Activated effector memory CD4-positive, alpha-beta T cell treated with anti-CD3 and anti-CD28 coated beads, Interleukin-2, amount 50 U/mL, for 16 hours (primary cell): Measurements from ENCODE around the gene PITPNC1.
"Not testable (repeated sequence)": the region's sequence is repeated elsewhere in the genome, so short reads cannot be mapped to it uniquely, and the experiment has no call there.

Experiments used
- DNase-seq: peaks from one replicate; pipeline ENCODE4 v3.0.0-alpha.2; 2020

PITPNC1 gene

DNA sequence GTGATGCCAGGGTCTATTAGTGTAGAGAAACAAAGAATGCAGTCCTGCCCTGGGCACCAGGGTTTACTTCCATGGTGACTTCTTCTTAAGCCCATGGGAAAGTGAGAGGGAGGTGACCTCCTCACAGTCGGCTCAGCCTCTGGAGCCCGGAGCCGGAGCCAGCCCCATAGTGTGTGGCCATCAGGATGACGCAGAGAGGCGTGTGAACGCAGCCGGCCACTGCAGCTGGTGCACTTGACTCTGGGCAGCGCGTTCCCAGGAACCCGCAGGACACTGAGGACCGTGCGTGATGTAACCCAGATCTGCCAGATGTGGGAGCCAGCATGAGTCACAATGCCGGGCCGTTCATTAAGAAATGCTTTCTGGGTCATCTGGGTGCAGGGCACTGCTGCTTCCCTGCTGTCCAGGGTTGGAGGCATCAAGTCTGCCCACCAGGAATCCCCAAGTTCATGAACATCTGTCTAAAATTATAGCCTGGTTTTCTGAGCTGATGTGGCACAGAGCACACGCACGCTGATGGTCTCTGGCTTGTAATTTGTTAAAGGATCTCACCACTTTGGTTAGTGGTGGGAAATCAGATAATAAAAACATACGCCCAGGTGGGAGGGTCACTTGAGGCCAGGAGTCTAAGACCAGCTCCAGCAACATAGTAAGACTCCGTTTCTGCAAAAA lies 114.1 kb downstream of the PITPNC1 start:
- no peak for DNase-seq

DNA sequence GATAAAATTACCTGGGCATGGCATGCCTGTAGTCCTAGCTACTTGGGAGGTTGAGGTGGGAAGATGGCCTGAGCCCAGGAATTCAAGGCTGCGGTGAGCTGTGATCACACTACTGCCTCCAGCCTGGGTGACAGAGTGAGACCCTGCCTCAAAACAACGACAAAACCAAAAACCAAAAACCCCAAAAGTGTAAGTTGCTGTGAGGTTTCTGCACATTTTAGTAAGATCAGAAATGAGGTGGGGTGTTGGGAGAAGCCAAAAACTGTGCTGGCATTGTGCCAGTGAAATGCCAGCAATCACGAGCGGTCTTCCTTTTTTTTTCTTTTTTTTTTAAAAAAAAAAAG lies 114.6 kb downstream of the PITPNC1 start:
- DNase-seq = no peak

DNA sequence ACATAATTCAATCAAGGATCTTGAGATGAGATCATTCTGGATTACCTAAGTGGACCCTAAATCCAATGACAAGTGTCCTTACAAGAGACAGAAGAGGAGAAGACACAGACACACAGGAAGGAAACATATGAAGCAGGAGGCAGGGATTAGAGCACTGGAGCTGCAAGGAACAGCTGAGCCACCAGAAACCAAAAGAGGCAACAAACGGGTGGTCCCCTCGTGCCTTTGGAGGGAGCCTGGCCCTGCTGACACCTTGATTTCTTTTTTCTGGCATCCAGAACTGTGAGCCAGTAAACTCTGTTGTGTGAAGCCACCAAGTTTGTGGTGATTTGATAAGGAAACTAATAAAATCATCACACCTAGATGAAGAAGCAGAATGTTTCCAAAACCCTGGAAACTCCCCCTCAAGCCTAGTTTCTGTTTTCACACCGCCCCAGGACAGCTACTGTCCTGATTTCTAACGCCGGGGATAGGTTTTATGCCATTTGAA lies 115.2 kb downstream of the PITPNC1 start:
- DNase-seq = no peak

DNA sequence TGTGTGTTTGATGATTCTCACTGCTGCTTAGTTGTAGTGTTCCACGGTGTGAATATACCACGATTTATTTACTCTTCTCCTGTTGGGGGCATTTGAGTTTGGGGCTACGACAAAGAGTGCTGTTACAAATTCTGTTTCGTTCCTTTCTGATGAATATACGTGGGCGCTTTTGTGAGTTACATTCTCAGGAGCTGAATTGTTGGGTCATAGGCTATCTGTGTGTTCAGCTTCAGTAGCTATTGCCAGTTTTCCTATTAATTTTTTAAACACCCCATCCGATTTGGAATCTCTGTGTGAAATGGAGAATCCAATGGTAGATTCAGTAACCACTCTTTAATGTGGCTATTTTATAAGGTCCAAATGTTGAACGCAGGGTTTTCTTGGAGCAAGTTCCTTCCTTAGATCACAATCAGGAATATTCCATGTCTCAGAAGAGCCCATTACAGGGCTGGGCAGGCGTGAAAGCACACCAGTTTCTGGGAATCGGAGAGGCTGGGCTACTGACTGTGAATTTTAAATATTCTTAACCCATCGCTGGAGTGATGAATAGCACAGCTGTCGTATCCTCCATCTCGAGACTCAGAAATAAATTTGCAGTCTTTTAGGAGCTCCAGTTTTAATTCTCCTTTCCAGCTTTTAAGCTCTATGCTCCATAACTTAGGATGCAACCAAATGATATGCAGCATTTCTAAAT lies 115.9 kb downstream of the PITPNC1 start:
- no peak for DNase-seq

DNA sequence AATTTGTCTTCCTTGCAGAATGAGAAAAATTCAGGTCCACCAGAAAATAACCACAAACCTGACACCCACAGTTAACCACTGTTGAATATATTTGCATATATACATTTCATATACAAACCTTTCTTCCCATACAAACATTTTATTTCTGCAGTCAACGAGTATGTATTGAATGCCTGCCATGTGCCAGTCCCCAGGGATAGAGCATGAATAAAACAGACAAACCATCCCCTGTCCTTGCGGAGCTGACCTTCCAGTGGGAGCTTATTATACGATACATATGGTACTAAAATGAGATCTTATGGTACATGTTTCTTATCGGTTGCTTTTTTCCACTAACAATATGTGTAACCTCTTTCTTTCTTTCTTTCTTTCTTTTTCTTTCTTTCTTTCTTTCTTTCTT lies 116.7 kb downstream of the PITPNC1 start:
- DNase-seq = no peak

DNA sequence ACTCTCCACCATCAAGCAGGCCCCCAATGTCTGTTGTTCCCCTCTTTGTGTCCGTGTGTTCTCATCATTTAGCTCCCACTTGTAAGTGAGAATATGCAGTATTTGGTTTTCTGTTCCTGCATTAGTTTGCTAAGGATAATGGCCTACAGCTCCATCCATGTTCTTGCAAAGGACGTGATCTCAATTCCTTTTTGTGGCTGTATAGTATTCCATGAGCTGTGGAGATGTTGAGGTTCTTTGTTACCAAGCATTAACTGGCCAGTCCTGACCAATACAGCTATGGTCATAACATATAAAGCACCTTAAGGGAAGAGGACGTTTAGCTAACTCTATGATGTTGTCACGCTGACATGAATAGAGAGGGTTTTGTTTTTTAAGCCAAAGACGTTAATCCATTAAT lies 118.5 kb downstream of the PITPNC1 start:
- DNase-seq = not testable (repeated sequence)

DNA sequence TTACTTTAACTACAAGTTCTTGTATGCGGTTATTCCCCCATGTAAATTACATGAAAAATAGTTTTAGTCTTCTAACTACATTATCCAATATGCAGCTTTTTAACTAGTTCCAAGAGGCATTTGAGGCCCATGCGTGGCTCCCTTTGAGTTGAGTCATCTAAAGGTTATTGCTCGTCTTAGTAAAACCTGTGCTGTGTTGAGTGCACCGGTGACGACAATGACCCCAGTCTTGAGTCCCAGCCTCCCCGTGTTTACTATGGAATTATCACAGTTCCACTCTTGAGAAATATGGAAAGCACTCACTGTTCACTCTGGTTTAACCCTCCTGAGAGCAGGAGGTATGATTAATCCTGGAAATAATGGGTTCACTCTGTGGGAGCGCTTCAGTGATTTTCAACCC lies 119.2 kb downstream of the PITPNC1 start:
- DNase-seq = no peak

DNA sequence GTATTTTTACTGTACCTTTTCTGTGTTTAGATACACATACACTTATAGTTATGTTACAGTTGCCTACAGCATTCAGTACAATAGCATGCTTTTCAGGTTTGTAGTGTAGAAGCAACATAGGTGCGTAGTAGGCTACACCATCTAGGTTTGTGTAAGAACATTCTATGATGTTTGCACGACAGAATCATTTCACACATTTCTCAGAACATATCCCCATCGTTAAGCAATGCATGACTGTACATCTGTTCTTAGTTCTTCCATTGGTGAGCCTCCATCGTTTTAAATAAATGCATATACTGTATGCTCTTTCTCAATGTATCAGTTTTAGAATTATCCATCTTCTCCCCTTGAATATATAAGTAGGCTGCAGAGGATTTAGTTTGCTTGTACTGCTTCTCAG lies 122.6 kb downstream of the PITPNC1 start:
- DNase-seq = no peak

DNA sequence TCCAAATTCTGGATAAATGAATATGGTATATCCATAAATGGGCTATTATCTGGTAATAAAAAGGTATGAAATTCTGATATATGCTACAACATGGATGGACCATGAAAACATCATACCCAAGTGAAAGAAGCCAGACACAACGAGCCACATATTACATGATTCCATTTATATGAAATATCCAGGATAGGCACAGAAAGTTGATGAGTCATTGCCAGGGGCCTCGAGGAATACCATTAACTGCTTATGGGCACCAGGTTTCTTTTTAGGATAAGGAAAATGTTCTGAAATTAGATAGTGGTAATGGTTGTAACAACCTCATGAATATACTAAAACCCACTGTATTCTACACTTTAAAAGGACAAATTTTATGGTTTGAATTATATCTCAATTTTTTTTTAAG lies 123.2 kb downstream of the PITPNC1 start:
- DNase-seq = no peak

DNA sequence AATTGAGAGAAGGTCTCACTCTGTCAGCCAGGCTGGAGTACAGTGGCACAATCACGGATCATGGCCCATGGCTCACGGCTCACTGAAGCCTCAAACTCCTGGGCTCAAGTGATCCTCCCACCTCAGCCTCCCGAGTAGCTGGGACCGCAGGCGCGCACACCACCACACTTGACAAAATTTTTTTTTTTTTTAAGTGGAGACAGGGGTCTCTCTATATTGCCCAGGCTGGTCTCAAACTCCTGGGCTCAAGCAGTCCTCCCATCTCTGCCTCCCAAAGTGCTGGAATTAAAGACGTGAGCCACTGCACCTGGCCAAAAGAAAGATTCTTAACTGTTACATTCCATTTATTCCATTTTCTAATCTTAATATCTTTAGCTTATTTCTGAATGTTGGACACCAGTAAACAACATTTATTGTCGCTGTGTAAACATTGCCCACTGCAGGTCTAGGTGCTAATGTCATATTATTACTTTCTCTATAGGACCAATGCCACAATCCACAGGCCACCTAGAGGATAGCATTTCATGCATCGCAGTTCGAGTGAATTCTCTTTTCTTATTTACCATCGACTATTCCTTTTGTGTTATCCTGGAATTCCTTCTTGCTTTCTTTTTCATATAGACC lies 123.7 kb downstream of the PITPNC1 start:
- no peak for DNase-seq

DNA sequence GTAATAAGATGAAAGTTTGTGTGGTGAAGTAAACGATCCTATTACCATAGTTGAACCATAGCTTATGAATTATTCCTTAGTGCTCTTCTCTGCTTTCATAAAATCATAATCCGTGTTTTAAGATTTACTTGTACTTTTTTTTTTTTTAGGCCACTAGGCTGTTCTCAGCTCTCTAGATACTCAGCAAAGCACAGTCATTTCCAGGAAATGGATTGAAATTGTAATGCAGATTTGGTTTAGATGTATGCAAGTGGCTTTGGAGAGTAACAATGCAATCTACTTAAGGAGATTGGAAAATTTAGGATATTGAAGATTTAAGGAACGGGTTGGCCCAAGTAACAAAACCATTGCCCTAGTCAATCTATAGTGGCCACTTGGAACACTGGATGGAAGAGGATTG lies 125.1 kb downstream of the PITPNC1 start:
- DNase-seq = no peak

DNA sequence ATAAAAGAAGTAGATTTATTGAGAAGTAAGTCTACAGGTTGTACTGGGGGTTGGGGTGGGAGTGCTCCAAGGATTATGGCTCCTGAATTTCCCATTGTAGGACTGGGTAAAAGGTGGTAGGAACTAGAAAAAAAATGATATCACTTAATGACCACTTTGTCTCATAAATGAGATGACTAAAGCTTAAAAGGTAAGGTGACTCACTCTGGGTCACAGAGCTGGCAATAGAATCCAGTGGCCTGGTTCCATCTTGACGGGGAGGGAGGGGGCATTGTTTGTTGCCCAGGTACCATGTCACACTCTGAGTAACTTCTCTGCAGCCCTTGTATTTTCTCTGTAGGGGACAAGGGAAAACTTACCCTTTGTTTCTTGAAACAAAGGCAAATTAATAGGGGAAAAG lies 126.1 kb downstream of the PITPNC1 start:
- DNase-seq = no peak

DNA sequence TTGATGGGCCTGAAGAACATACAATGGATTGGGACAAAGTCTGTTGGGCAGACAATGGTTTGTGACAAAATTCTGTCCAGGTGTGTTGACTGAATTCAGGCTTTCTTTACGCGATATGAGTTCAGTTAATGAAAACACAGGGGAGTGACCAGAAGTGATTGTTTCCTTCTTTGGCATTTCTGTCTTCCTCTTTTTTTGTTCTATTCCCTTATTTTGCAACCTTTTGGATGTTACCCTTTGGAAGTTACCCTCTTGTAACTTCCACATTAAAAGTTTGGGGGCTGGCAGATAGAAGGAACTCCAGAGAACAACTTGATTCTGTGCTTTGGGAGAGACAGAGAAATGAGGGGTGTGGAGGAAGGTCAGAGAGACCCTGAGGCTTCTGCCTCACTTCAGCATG lies 126.7 kb downstream of the PITPNC1 start:
- DNase-seq = no peak

DNA sequence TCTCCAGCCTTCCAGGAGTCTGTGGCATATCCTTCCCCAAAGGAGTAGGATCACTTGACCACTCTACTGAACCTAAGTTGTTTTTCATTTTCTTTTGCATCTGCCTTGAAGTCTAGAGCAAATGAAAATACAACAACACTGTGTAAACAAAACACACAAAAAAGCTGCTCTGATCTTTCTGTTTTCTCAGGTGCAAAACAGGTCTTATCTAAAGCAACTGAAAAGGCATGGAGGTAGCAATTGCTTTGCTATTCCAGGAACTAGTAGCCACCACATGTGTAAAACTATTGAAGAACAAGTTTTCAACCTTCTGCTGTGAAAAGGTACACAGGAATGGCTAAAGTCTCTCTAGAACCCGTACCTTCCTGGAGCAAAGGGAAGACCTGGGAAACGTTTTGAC lies 127.1 kb downstream of the PITPNC1 start:
- DNase-seq = no peak

DNA sequence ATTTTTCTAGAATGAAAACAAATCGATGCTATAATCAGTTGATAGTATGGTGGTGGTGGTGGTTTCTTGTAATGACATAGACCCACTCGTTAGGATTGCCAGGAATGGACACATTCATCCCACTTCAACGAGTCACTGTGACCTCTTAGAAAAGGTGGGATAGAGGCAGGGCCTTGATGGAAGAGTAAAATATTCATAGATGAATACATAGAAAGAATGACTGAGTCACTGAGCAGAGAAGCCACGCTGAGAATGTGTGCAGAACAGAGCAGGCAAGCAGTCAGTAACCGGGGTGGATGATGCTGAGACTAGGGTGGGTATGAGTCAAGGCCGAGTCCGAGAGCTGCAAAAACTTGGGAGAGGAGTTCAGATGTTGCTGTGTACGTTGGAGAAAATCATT lies 129.9 kb downstream of the PITPNC1 start:
- DNase-seq = no peak

DNA sequence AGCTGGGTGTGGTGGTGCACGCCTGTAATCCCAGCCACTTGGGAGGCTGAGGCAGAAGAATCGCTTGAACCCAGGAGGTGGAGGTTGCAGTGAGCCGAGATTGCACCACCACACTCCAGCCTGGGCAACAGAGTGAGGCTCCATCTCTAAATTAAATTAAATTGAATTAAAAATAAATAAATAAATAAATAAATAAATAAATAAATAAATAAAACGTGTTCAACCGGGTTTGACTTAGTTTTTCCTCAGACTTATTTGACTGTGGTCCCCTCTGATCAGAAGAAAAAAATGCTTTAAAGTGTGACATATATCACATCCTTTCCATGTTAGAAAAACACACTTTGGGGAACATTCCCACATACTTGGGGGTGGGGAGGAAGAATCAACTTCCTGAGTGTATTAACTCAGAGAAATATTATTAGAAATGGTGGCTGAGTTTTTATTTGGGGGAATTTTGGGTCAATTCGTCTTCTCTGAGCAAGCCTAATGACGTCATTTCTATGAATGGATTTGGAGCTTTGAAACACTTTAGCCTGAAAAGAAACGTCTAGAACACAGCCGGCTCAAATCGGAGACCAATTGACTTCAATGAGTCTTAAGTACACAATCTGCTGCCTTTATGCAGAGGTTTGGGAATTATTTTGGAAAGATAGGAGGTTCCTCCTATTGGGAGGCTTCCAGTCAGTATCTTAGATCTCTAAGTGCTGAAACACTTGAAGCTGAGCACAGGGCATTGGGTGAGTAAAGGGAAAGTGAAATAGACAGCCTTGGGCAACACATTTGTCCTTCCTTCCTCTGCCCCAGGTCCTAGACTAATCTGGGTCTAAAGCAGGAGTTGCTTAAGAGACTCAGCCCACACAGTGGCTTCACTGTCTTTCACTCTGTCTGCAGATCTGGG lies 132.6 kb downstream of the PITPNC1 start:
- no peak for DNase-seq

DNA sequence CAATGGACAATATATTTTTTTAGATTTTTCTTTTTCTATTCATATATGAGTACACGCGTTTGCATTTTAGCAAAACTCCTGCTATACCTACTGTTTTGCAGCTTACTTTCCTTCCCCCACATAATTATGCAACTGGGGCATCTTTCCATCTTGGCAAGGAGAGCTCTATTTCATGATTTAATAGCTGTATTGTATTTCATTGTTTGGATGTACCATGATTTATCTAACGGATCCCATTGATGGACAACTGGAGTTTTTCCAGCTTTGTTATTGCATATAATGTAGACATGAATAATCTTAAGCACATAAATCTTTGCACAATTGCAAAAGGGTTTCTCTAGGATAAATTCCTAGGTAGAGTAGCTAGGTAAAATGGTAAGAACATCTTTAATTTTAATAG lies 133.9 kb downstream of the PITPNC1 start:
- DNase-seq = no peak

DNA sequence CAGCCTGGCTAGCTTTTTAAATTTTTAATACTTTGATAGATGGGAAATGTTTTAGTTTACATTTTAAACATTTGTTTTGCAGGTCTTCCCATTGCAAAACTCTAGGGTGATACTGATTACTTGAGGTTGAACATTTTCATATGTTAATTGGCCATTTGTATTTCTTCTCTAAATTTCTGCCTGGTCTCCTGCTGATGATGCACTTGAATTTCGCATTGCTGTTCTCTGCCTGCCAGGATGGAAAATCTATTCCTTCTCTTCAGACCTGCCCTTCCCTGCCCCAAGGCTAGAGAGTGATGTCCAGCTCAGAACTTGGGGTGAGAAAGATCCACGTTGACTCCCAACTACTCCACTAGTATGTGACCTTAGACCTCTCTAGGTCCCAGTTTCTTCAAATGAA lies 134.7 kb downstream of the PITPNC1 start:
- no peak for DNase-seq

DNA sequence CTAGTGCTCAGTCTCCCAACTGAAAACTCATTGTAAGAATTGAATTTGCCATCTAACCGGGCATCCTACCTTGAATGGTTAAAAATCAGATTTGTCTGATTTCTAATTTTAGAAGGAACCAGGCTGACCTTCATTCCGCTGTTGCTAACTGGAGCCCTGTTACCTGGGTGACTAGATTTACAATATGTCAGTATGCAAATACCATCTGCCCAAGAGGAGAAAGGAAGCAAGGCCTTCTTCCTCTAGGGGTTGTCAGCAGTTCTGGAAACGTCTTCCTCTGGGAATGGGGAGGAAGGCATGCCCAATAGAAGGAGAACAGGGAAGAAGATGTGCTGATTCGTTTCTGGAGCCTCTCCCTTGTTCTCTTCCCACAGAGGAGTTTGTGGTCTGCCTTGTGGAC lies 137.9 kb downstream of the PITPNC1 start:
- DNase-seq = no peak

DNA sequence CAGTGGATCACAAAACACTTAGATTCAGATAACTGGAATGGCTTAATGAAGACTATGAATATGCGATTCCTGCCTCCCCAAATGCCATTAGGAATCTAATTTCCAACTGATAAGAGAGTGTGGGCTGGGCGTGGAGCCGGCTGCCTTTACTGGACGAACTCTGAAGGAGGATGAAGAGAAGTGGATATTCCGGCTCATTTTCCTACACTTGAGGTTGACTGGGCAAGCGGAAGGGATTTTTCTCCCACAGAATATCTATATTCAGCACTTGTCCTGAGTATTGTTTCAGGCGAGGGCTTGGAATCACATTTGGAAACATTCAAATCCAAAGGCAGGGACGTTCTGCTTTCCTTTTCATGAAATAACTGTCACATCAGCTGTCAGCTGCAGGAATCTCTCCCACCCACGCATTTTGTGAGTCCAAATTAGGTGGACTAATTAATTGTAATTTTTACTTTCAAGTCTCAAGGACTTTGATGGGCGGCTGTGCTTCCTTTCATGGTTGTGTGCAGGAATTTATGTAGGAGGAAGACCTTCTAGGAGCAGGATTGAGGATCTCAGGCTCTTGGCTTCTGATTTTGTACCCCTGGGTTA lies 138.5 kb downstream of the PITPNC1 start:
- DNase-seq = no peak

DNA sequence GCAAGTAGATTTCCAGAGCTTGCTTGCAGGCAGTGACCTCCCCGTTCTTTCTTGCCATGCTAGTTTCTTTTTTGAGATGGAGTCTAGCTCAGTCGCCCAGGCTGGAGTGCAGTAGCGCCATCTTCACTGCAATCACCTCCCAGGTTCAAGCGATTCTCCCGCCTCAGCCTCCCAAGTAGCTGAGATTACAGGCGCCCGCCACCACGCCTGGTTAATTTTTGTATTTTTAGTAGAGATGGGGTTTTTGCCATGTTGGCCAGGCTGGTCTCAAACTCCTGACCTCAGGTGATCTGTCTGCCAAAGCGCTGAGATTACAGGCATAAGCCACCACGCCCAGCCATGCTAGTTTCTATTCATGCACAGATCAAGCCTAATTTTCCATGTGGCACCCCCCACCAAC lies 139.5 kb downstream of the PITPNC1 start:
- DNase-seq = not testable (repeated sequence)

DNA sequence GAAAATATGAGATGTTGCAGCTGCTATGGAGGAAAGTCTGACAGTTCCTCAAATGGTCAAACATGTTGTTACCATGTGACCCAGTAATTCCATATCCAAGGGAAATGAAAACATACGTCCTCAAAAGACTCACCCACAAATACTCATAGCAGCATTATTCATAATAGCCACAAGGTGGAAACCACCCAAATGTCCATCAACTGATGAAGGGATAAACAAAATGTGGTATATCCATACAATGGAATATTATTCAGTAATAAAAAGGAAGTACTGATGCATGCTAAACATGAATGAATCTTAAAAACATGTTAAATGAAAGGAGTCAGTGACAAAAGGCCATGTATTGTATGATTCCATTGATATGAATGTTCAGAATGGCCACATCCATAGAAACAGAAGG lies 140.2 kb downstream of the PITPNC1 start:
- no peak for DNase-seq

DNA sequence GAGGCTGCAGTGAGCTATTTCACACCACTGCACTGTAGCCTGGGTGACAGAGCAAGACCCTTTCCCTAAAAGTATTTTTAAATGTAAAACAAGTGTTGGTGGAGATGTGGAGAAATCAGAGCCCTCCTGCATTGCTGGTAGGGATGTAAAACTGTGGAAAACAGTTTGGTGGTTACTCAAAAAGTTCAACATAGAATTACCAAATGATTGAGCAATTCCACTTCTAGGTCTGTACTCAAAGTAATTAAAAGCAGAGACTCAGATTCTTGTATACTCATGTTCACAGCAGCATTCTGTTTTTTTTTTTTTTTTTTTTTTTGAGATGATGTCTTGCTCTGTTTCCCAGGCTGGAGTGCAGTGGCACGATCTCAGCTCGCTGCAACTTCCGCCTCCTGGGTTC lies 141.8 kb downstream of the PITPNC1 start:
- DNase-seq = no peak
